ENCODE data around the gene QTRT2. TPM values are rescaled to one million over a fixed set of nuclear protein-coding genes. Genes with fewer than 3 reads are reported as not detected.
A peak's percentile ranks its signal among the peaks of the same experiment; 100 is the strongest.

The QTRT2 gene
- total and polyA plus RNA-seq, 10 of the 15 experiments (the other 5 are each of a cell fraction or from before 2014, with no cell fraction given) = 17.8 to 42.3 (median 28.7) TPM

GRCh38 chr3:114034787-114035545 is 21.6 kb upstream of the QTRT2 start (continued):
- TF ChIP-seq BMI1 (IDR thresholded peaks at IDR 0.05; ENCODE audit: borderline replicate concordance) (no peak), NFIC (IDR thresholded peaks at IDR 0.05; ENCODE audit: low read depth, low read length) (no peak), KAT2A (conservative IDR thresholded peaks at IDR 0.05; ENCODE audit: control insufficient read depth, low read depth, low read length) (no peak)

GRCh38 chr3:114035896-114036295 is 20.6 kb upstream of the QTRT2 start:
- H3K9me3 ChIP-seq (replicated peaks; ENCODE audit: control insufficient read depth, insufficient read depth, low read length) = no peaks in the 10 kb centered on the region
- in situ Hi-C loops (cut with MboI) (no loop called here), intact Hi-C loops (cut with micrococcal nuclease; ENCODE audit: unreplicated experiment) (no loop called here)
- no peaks in the 10 kb centered on the region for H3K4me1 ChIP-seq (ENCODE audit: control insufficient read depth, insufficient read depth, low read length)
- no peaks in the 10 kb centered on the region for H3K36me3 ChIP-seq (ENCODE audit: control insufficient read depth in 2 of 2, insufficient read depth in 2 of 2, low read length in 1 of 2)
- ChIA-PET RAD21 (ENCODE audit: unreplicated experiment) (no interaction called here), SMC1A (ENCODE audit: uncharacterized antibody, unreplicated experiment) (no interaction called here), CTCF (no interaction called here), POLR2A (no interaction called here)
- no peak overlapping the region for H3K27ac ChIP-seq (ENCODE audit: control insufficient read depth, insufficient read depth)
- no peak for ATAC-seq
- H3K79me2 ChIP-seq (ENCODE audit: control insufficient read depth, insufficient read depth, low read length) = no peaks in the 10 kb centered on the region
- WGBS (ENCODE audit: insufficient coverage, insufficient replicate concordance, low lambda C conversion rate, missing lambda C conversion rate) = 95% methylated on average over 3 of the region's 3 CpGs
- no peak overlapping the region for H3K9ac ChIP-seq (ENCODE audit: control insufficient read depth, insufficient read depth, low read length)
- no peak for TF ChIP-seq SUPT20H (IDR thresholded peaks at IDR 0.05; ENCODE audit: borderline replicate concordance, control insufficient read depth, low read depth, low read length)
- no peak for DNase-seq (ENCODE audit: low read depth, low spot score)
- FAIRE-seq = no peak
- no peaks in the 10 kb centered on the region for H3K27me3 ChIP-seq (replicated peaks in 1 of 2; ENCODE audit: control insufficient read depth in 2 of 2, insufficient read depth in 2 of 2, low read length in 1 of 2)
- H3K4me3 ChIP-seq = no peak overlapping the region
- no peak overlapping the region for H2AFZ ChIP-seq (ENCODE audit: control insufficient read depth, low read depth, low read length)
- BruUV-seq (replicated peaks) = no TSS peak
- no peaks in the 10 kb centered on the region for H4K20me1 ChIP-seq (ENCODE audit: control insufficient read depth, insufficient read depth)
- H3K4me2 ChIP-seq (ENCODE audit: control insufficient read depth, insufficient read depth) = no peak overlapping the region

- ChIA-PET RAD21 (ENCODE audit: unreplicated experiment) (no interaction called here), SMC1A (ENCODE audit: uncharacterized antibody, unreplicated experiment) (interaction anchor here (0.6 kb wide), 1 partner anchor 524 kb away, joined by 3 read pairs; no protein-coding TSS in a partner anchor), CTCF (interaction anchor here (1.0 kb wide), 1 partner anchor 37 kb away, joined by 3 read pairs; no protein-coding TSS in a partner anchor), POLR2A (interaction anchor here (0.5 kb wide), 1 partner anchor 163 kb away, joined by 5 read pairs; no protein-coding TSS in a partner anchor)
- Histone ChIP-seq H3K4me3 (no peak overlapping the region), H3K27ac (ENCODE audit: control insufficient read depth, insufficient read depth) (no peak overlapping the region), H4K20me1 (ENCODE audit: control insufficient read depth, insufficient read depth) (no peaks in the 10 kb centered on the region), H3K79me2 (ENCODE audit: control insufficient read depth, insufficient read depth, low read length) (no peaks in the 10 kb centered on the region), H3K9ac (ENCODE audit: control insufficient read depth, insufficient read depth, low read length) (no peak overlapping the region), H3K4me1 (ENCODE audit: control insufficient read depth, insufficient read depth, low read length) (no peaks in the 10 kb centered on the region), H3K27me3 (replicated peaks in 1 of 2; ENCODE audit: control insufficient read depth in 2 of 2, insufficient read depth in 2 of 2, low read length in 1 of 2) (no peaks in the 10 kb centered on the region), H3K36me3 (ENCODE audit: control insufficient read depth in 2 of 2, insufficient read depth in 2 of 2, low read length in 1 of 2) (no peaks in the 10 kb centered on the region), H3K9me3 (replicated peaks; ENCODE audit: control insufficient read depth, insufficient read depth, low read length) (no peaks in the 10 kb centered on the region), H3K4me2 (ENCODE audit: control insufficient read depth, insufficient read depth) (no peak overlapping the region), H2AFZ (ENCODE audit: control insufficient read depth, low read depth, low read length) (no peak overlapping the region)
- FAIRE-seq (no peak), ATAC-seq (peak; percentile 42; the same call in 2 of the 3 replicates), DNase-seq (ENCODE audit: low read depth, low spot score) (no peak)
- in situ Hi-C loops (cut with MboI) = no loop called here
- no TSS peak for BruUV-seq (replicated peaks)
- intact Hi-C loops (cut with micrococcal nuclease; ENCODE audit: unreplicated experiment) = no loop called here
- TF ChIP-seq RAD21 (IDR thresholded peaks at IDR 0.05; ENCODE audit: insufficient read depth, low read depth, low read length) = peak; percentile 17; the same call in 1 of the 2 replicates
- no peak for TF ChIP-seq SIN3A (IDR thresholded peaks at IDR 0.05; ENCODE audit: low read depth, low read length)
Measured at GRCh38 chr3:114043205-114043604, 13.3 kb upstream of the QTRT2 start.

Data from GM12878 (cell line).